GM13977 (cell line): Measurements from ENCODE around the gene ANKS4B.

Experiments
- DNase-seq: peaks from one replicate; pipeline ENCODE4 v3.0.0; 2012; ENCODE audit warnings: low spot score
- CTCF ChIP-seq: IDR thresholded peaks from 2 replicates; pipeline ENCODE4 v1.5.1; 2012; ENCODE audit warnings: mild to moderate bottlenecking, control low read depth; ENCODE audit not compliant: insufficient read depth; ENCODE audit errors: extremely low read depth, missing control alignments
- in situ Hi-C: fragments of 300-500 bp; cut with MboI; formaldehyde crosslinking; loops from one replicate; pipeline ENCODE4 v1.12.0; 2022; ENCODE audit warnings: low sequenced_read_pairs, low pct_unique_long_range_greater_than_20kb, mixed read lengths, inconsistent platforms; ENCODE audit not compliant: unreplicated experiment

The ANKS4B gene

GRCh38 chr16:21276090-21276489 is 42.6 kb downstream of the ANKS4B start:
- in situ Hi-C loops: loop anchor here (10.0 kb wide), 1 partner anchor 91 kb away; no protein-coding TSS in a partner anchor
- no peak for TF ChIP-seq CTCF
- DNase-seq: no peak

GRCh38 chr16:21277045-21277926 is 43.8 kb downstream of the ANKS4B start:
- in situ Hi-C loops: loop anchor here (10.0 kb wide), 1 partner anchor 92 kb away; no protein-coding TSS in a partner anchor
- TF ChIP-seq CTCF: no peak
- no peak for DNase-seq

GRCh38 chr16:21277927-21278706 is 44.6 kb downstream of the ANKS4B start, which contains the start of gene CRYM:
TSS of gene CRYM (minus strand) at chr16:21278290. CDS start at chr16:21278251, 39 bp downstream.
- TF ChIP-seq CTCF: peak; percentile 83
- DNase-seq: peak; percentile 81
- in situ Hi-C loops: loop anchor here (10.0 kb wide), 1 partner anchor 93 kb away; no protein-coding TSS in a partner anchor

- TF ChIP-seq CTCF: no peak
- DNase-seq: no peak
- in situ Hi-C loops: loop anchor here (10.0 kb wide), 1 partner anchor 95 kb away; no protein-coding TSS in a partner anchor
Measured at GRCh38 chr16:21279501-21279900, 46.0 kb downstream of the ANKS4B start.

- no peak for DNase-seq
- in situ Hi-C loops: no loop called here
- no peak for TF ChIP-seq CTCF
Measured at GRCh38 chr16:21281698-21282389, 48.3 kb downstream of the ANKS4B start.

- DNase-seq: peak; percentile 60
- in situ Hi-C loops: no loop called here
- peak; percentile 46 for TF ChIP-seq CTCF
Measured at GRCh38 chr16:21283521-21284289, 50.2 kb downstream of the ANKS4B start.
